Central memory CD4-positive, alpha-beta T cell (primary cell): ENCODE measurements around the gene EPS8L3.
"Not testable (repeated sequence)": the region's sequence is repeated elsewhere in the genome, so short reads cannot be mapped to it uniquely, and the experiment has no call there.

Experiments used
- DNase-seq: peaks from one replicate; pipeline ENCODE4 v3.0.0; 2022

The EPS8L3 gene

GRCh38 chr1:109762821-109763645, 690 bp downstream of the EPS8L3 start:
- no peak for DNase-seq

- no peak for DNase-seq
These were observed 1.6 kb downstream of the EPS8L3 start for GRCh38 chr1:109762039-109762585.

GRCh38 chr1:109761227-109762038, 2.3 kb downstream of the EPS8L3 start:
- no peak for DNase-seq

GRCh38 chr1:109760581-109761226, 3.0 kb downstream of the EPS8L3 start:
- no peak for DNase-seq

- DNase-seq = no peak
These were observed 4.0 kb downstream of the EPS8L3 start for GRCh38 chr1:109759513-109760334.

GRCh38 chr1:109757936-109758786, 5.6 kb downstream of the EPS8L3 start:
- no peak for DNase-seq

GRCh38 chr1:109756848-109757521, 6.7 kb downstream of the EPS8L3 start:
- DNase-seq = no peak

- not testable (repeated sequence) for DNase-seq
These were observed 7.4 kb downstream of the EPS8L3 start for GRCh38 chr1:109756325-109756724.

GRCh38 chr1:109754738-109755137, 9.0 kb downstream of the EPS8L3 start:
- no peak for DNase-seq

GRCh38 chr1:109751531-109752260, 12.0 kb downstream of the EPS8L3 start:
- no peak for DNase-seq

GRCh38 chr1:109750920-109751319, 12.8 kb downstream of the EPS8L3 start:
- no peak for DNase-seq

- no peak for DNase-seq
These were observed 13.4 kb downstream of the EPS8L3 start for GRCh38 chr1:109750241-109750882.

- DNase-seq = no peak
These were observed 14.5 kb downstream of the EPS8L3 start for GRCh38 chr1:109749221-109749620.

GRCh38 chr1:109748311-109748710, 15.4 kb downstream of the EPS8L3 start:
- DNase-seq = not testable (repeated sequence)

- no peak for DNase-seq
These were observed 22.9 kb downstream of the EPS8L3 start, which contains the start of gene GSTM3 for GRCh38 chr1:109740615-109741373. TSS of gene GSTM3 (minus strand) at chr1:109741038. CDS start at chr1:109740287, 751 bp downstream.

GRCh38 chr1:109739738-109740614, 23.7 kb downstream of the EPS8L3 start:
- DNase-seq = peak; percentile 75

GRCh38 chr1:109733236-109733870, 30.4 kb downstream of the EPS8L3 start:
- no peak for DNase-seq
